GM18505 (cell line): Measurements from ENCODE around the gene RP9.
A peak's percentile ranks its signal among the peaks of the same experiment; 100 is the strongest.

Source experiments
- ATAC-seq: cut with Tn5 transposase; IDR thresholded peaks from one replicate; pipeline ENCODE4 v1.9.1; 2021; ENCODE audit not compliant: unreplicated experiment
- POLR2A ChIP-seq: IDR thresholded peaks from 4 replicates; pipeline ENCODE4 v1.6.1; 2011; ENCODE audit warnings: borderline replicate concordance; ENCODE audit not compliant: insufficient read depth, insufficient read length; ENCODE audit errors: extremely low read depth

RP9 gene, protein sequence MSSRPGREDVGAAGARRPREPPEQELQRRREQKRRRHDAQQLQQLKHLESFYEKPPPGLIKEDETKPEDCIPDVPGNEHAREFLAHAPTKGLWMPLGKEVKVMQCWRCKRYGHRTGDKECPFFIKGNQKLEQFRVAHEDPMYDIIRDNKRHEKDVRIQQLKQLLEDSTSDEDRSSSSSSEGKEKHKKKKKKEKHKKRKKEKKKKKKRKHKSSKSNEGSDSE

DNA sequence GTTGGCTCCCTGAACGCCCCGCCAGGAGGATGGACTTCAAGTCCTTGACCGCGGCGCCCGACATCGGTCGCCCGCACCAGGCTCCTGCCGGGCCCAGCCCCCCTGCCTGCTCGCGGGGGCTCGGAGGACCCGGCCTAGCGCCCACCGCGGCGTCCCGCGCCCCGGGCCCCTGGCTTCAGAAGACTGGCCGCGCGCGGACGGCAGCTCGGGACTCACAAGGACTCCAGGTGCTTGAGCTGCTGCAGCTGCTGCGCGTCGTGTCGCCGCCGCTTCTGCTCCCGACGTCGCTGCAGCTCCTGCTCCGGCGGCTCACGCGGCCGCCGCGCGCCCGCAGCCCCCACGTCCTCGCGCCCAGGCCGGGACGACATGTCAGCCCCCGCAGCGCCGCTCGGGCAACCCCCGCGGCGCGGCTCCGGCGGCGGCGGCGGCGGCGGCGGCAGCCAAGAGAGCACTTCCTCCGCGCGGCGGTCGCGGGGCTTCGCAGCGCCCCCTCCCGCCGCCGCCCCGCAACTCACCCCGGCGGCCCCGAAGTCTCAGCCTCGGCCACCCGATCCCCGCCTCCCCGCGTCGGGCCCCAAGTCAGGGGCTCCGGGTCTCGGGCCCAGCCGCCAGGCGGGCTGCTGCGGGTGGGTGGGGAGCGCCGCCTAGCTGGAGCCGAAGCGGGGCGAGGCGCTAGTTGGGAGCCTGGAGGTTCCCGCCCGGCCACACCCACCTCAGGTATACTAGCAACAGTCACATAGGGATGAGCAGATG is at the start of gene RP9:
Gene RP9 (minus strand): TSS at position 400 of the 753 bp plus-strand sequence. CDS start 32 bp downstream, at position 368.
- peak; percentile 91 for ATAC-seq

DNA sequence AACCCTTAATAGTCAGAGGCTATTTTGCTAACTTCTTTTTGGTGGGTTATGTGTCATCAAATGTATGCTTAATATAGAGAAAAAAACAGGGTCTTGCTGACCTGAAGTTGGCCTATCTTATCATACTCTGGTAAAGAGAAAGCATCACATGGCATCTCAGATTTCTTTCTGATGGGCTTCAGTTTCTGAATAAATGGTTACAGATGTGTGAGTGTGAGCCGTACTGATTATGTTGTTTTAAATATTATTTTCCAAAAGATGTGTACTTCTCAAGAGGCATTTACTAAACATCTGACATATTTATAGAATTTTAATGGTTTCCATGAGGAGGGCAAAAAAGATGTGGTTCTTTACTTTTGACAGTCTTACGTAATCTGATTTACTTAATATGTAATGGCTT is 48.6 kb upstream of the RP9 start:
- ATAC-seq: no peak
- no peak for TF ChIP-seq POLR2A

More for the DNA sequence above, at the start of gene RP9:
- TF ChIP-seq POLR2A: peak; percentile 77

GRCh38 chr7:33157311-33157710 is 48.1 kb upstream of the RP9 start:
- no peak for TF ChIP-seq POLR2A
- ATAC-seq: no peak

DNA sequence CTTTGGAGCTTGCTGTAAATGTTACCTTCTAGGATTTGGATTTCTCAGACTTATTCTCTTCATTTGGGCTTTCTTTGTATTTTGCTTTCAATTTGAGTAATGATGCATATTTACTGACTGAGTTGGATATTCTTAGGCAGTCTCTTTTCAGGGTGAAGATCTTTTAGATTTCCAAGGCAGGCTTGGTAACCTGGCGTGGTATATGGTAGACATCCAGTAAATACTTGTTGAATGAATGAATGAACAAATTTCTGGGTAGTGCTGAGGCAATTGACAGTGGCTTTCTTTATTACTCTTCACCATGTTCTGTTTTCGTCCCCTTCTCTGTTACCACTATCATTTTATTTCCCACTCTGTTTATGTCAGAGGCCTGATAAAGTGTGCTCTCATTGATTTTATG is 47.2 kb upstream of the RP9 start:
- no peak for TF ChIP-seq POLR2A
- no peak for ATAC-seq

GRCh38 chr7:33155811-33156210 is 46.6 kb upstream of the RP9 start:
- no peak for ATAC-seq
- TF ChIP-seq POLR2A: no peak

DNA sequence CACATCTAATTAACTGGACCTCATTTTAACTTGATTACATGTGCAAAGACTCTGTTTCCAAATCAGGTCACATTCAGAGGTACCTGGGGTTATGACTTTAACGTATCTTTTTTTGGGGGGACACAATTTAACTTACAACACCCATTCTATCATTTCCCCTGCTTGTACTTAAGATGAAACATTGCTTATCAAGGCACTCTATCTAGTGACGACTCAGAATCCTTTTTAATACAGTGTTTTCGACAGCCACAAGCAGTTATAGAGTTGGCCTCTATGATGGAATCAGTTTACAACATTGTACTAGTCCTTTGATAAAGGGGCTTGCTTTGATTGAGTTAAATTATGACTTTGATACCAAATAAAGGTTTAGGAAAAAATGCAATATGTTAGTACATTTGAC is 42.9 kb upstream of the RP9 start:
- no peak for ATAC-seq
- no peak for TF ChIP-seq POLR2A

GRCh38 chr7:33145156-33145555 is 36.0 kb upstream of the RP9 start:
- no peak for ATAC-seq

GRCh38 chr7:33143996-33144718 is 35.0 kb upstream of the RP9 start:
- no peak for TF ChIP-seq POLR2A
- no peak for ATAC-seq

More at GRCh38 chr7:33145156-33145555, 36.0 kb upstream of the RP9 start:
- no peak for TF ChIP-seq POLR2A

DNA sequence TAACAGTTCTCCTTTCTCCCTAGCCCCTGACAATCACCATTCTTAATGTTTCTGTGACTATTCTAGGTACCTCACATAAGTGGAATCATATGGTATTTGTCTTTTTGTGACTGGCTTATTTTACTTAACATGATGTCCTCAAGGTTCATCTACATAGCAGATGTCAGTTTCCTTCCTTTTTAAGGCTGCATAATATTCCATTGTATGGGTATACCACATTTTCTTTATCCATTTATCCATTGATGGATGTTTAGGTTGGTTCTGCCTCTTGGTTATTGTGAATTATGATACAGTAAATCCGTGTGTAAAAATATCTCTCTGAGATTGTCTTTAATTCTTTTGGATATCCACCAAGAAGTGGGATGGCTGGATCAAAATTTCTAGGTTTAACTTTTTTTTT is 33.4 kb upstream of the RP9 start:
- no peak for ATAC-seq
- TF ChIP-seq POLR2A: no peak

- ATAC-seq: no peak
- TF ChIP-seq POLR2A: no peak
Observed at GRCh38 chr7:33137103-33137502, 27.9 kb upstream of the RP9 start.

DNA sequence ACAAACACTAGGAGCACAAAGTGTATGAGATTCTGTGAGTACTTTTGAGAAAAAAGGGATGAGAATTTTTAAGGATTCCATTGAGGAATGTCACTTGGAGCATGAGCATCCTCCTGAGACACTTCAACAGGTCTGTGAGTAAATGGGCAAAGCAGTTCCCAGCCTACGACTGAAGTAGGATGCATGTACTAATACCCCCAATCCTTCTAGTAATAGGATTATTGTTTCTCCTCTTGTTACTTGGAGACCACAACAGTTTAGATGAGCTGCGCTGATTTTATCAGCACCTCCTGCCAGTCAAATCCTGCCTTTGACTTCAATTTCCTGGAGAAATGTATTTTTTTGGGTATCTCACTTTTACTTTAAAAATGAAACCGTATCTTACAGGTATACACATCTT is 21.0 kb upstream of the RP9 start:
- ATAC-seq: no peak

GRCh38 chr7:33129806-33130153 is 20.6 kb upstream of the RP9 start:
- no peak for TF ChIP-seq POLR2A
- ATAC-seq: no peak

More for the DNA sequence above, 21.0 kb upstream of the RP9 start:
- no peak for TF ChIP-seq POLR2A

GRCh38 chr7:33128990-33129805 is 20.0 kb upstream of the RP9 start, which contains the start of gene BBS9:
TSS of gene BBS9 (plus strand) at chr7:33129564. CDS start at chr7:33146253, 16,689 bp downstream.
- peak; percentile 57 for TF ChIP-seq POLR2A

More at GRCh38 chr7:33128990-33129805, 20.0 kb upstream of the RP9 start, which contains the start of gene BBS9:
- ATAC-seq: peak; percentile 100
